GM19025 (cell line): ENCODE measurements around the gene FCHSD2.
"Not testable (repeated sequence)": the region's sequence is repeated elsewhere in the genome, so short reads cannot be mapped to it uniquely, and the experiment has no call there.

Experiments used
- ATAC-seq: cut with Tn5 transposase; IDR thresholded peaks from one replicate; pipeline ENCODE4 v1.9.1; 2021; ENCODE audit warnings: mild to moderate bottlenecking, low read depth, moderate library complexity; ENCODE audit not compliant: unreplicated experiment

FCHSD2 gene

GRCh38 chr11:73074319-73074718 lies 67.8 kb downstream of the FCHSD2 start:
- ATAC-seq, result no peak

DNA sequence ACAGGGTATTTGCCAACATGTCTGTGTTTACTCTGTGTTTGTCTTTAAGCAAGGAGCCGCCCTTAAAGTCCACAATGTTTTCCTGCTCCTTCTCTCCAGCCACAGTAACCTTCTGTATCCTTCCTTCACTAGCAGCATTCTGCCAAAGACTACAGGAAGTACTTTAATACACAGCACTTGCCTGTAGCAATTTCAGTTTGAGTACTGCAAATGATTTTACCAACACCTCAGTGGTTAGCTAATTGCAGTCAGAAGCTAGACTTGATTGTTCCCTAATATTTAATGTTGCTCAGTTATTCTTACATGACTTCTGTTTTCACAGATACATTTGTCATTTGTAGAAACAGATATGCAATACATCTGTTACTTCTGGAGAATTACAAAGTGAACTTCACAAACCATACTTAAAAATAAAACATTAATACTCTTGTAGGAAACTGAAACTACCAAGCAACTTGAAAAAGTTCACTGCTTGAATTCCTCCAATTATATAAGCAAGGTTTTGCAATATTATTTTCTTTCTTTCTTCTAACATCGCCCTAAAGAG lies 69.1 kb downstream of the FCHSD2 start:
- ATAC-seq, result peak; percentile 57

- no peak for ATAC-seq
Measured at GRCh38 chr11:73070653-73071052, 71.5 kb downstream of the FCHSD2 start.

GRCh38 chr11:73061857-73062424 lies 80.2 kb downstream of the FCHSD2 start:
- ATAC-seq, result not testable (repeated sequence)

- not testable (repeated sequence) for ATAC-seq
Measured at GRCh38 chr11:73061434-73061833, 80.7 kb downstream of the FCHSD2 start.

DNA sequence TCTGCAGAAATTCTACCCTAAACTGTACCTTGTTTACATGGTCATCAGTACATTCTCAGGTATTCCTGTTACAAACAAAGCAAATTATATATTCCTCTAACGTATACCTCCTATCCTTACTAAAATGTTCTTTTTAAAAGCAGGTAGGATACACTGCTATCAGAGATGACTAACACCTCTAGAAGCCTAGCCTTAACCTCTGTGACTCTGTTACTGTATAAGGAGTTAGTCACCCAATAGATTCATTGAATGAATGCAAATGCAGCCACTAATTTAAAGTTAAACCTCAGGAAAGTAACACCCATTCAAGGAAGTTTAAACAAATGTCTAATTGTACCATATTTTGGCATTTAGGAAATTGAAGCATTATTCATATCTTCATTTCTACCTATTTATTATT lies 82.2 kb downstream of the FCHSD2 start:
- no peak for ATAC-seq

DNA sequence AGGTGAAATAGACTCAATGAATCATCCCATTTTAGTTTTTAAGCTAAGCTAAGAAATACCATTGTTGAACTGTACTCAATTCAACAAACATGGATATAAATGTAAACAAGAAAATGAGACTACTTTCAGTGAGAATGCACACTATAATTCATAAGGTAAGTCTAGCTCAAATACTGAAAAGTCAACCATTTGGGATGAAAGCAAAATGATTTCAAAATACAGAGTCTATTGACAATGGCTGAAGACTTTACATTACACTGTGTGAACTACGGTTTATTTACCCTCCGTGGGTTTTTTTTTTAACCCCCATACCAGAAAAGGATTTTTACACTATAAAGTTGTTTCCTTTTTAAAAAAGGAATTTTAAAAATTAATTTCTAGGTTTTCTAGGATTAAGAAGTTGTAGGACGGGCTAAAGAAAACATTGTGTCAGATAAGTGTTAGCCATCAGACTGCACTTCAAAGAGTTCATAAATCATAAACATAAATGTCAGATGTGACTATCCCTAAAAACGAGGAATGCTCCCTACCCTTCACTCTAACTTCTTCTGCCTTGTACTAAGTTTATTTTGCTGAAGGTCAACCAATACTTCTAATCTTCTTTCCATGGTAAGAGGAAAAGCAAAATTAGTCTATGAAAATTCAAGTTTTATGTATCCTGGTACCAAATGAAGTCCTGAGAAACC lies 83.0 kb downstream of the FCHSD2 start:
- ATAC-seq, result no peak

GRCh38 chr11:73055655-73056354 lies 86.3 kb downstream of the FCHSD2 start:
- no peak for ATAC-seq

GRCh38 chr11:73055002-73055401 lies 87.1 kb downstream of the FCHSD2 start:
- no peak for ATAC-seq

GRCh38 chr11:73053964-73054363 lies 88.2 kb downstream of the FCHSD2 start:
- ATAC-seq, result no peak

DNA sequence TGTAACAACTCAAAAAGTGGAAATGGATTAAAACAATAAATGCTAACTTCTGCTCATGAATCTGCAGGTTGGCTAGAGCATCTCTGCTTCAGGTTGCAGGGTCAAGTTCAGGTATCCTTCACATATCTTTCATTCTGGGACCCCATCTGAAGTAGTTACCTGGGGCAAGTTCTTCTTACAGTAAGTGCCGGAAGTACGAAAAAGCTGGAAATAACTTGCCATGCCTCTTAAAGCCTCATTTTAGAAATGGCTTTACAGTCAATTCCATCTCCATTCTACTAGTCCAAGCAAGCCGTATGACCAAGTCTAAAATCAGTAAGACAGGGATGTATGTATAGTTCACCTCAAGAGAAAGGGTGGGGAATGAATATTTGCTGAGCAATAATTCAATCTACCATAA lies 93.7 kb downstream of the FCHSD2 start:
- no peak for ATAC-seq

DNA sequence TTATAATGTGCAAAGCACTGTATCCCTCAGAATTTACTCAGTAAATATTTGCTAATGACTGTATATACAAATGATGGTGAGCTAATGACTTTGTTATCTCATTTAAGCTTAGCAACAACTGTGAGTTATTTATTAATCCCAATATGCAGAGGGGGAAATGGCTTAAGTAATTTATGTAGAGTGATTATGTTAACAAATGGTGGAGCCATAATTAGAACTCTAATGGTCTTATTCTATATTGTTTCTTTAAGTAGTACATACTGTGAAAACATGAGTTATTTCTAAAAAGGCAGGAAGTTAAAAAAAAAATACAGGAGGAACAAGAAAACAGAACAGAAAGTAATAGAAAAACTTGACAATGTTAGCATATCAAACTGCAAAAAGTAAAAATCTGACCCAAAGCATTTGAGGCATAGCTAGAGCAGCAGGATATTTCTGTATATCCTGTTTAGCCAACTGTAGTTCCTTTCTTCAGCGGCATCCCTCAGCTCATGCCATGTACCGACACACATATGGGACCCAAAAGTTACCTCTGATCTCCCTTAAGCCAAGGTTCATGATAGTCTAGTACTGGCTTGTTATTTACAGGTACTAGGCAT lies 94.2 kb downstream of the FCHSD2 start:
- ATAC-seq, result peak; percentile 70

DNA sequence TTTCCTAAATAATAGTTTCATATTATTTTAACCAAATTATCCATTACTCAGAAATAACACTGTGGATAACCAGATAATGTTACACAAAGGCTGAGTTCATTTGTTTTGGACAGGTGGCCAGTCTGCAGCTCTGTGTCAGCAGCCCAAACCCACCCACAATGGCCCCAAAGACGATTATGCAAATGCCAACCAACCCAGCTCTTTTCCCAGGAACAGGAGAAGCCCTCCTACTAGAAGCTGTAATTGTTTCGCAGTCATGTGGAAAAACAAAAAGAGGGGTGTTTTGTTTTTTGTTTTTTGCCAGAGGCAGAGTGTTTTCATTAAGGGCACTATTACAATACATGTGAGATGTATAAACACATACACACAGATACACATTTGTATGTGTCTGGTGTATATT lies 102.1 kb downstream of the FCHSD2 start:
- no peak for ATAC-seq

- ATAC-seq, result no peak
Measured at GRCh38 chr11:73034777-73035176, 107.3 kb downstream of the FCHSD2 start.

GRCh38 chr11:73034331-73034730 lies 107.8 kb downstream of the FCHSD2 start:
- no peak for ATAC-seq

DNA sequence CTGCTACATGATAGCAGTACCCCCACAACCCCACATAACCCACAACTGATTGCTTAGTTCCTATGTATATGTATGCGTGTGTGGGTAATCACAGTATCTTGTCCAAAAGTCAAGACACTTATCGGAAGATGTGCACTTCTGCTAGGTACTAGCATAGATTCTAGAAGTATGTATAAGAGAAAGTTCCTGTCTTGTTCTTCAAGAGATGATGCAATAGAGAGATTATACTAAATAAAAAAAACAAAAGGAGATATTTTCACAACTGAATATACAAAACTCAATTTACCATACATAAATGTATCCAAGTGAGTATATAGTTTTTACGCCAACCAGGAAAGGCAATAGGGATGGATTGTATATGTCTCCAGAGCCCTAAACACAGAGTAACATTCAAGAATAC lies 112.0 kb downstream of the FCHSD2 start:
- no peak for ATAC-seq

GRCh38 chr11:73029403-73029802 lies 112.7 kb downstream of the FCHSD2 start:
- no peak for ATAC-seq

DNA sequence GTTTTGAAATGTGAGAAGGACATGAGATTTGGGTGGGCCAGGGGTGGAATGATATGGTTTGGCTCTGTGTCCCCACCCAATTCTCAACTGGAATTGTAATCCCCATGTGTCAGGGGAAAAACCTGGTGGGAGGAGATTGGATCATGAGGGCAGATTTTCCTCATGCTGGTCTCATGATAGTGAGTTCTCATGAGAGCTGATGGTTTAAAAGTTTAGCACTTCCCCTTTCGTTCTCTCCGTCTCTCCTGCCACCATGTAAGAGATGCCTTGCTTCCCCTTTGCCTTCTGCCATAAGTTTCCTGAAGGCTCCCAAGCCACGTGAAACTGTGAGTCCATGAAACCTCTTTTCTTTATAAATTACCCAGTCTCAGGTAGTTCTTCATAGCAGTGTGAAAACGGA lies 113.5 kb downstream of the FCHSD2 start:
- ATAC-seq, result no peak

GRCh38 chr11:73027840-73028239 lies 114.3 kb downstream of the FCHSD2 start:
- not testable (repeated sequence) for ATAC-seq

- no peak for ATAC-seq
Measured at GRCh38 chr11:73024639-73025038, 117.5 kb downstream of the FCHSD2 start.

GRCh38 chr11:73019996-73020395 lies 122.1 kb downstream of the FCHSD2 start:
- ATAC-seq, result no peak
